ENCODE measurements around the gene TNFSF4. TPM values are rescaled to one million over a fixed set of nuclear protein-coding genes. Genes with fewer than 3 reads are reported as not detected.

TNFSF4 gene
- total RNA-seq, 1 donor from 2014 or later = 0.35 TPM

DNA sequence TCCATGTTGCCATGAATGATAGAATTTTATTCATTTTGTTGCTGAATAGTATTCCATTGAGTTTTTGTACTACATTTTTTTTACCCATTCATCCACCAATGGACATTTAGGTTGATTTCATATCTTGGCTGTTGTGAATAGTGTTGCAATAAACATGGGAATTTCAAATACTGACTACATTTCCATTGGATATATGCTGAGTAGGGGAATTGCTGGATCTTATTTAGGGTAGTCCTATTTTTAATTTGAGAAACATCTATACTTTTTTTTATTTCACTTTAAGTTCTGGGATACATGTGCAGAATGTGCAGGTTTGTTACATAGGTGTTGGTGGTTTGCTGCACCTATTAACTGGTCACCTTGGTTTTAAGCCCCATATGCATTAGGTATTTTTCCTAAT is 38.8 kb upstream of the TNFSF4 start:
- Mint-ChIP-seq H3K36me3 (ENCODE audit: unreplicated experiment) (peaks cover 4% of the 10 kb centered on the region), H3K27ac (ENCODE audit: unreplicated experiment) (no peak overlapping the region), H3K4me3 (ENCODE audit: unreplicated experiment) (no peak overlapping the region), H3K9me3 (ENCODE audit: unreplicated experiment) (peaks cover 21% of the 10 kb centered on the region), H3K4me1 (ENCODE audit: unreplicated experiment) (peaks cover 9% of the 10 kb centered on the region), H3K27me3 (ENCODE audit: unreplicated experiment) (no peaks in the 10 kb centered on the region)
- no peak for DNase-seq (ENCODE audit: extremely low spot score, unreplicated experiment)
- TF ChIP-seq, protein P1, sequence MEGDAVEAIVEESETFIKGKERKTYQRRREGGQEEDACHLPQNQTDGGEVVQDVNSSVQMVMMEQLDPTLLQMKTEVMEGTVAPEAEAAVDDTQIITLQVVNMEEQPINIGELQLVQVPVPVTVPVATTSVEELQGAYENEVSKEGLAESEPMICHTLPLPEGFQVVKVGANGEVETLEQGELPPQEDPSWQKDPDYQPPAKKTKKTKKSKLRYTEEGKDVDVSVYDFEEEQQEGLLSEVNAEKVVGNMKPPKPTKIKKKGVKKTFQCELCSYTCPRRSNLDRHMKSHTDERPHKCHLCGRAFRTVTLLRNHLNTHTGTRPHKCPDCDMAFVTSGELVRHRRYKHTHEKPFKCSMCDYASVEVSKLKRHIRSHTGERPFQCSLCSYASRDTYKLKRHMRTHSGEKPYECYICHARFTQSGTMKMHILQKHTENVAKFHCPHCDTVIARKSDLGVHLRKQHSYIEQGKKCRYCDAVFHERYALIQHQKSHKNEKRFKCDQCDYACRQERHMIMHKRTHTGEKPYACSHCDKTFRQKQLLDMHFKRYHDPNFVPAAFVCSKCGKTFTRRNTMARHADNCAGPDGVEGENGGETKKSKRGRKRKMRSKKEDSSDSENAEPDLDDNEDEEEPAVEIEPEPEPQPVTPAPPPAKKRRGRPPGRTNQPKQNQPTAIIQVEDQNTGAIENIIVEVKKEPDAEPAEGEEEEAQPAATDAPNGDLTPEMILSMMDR (IDR thresholded peaks at IDR 0.05) = no peak

DNA sequence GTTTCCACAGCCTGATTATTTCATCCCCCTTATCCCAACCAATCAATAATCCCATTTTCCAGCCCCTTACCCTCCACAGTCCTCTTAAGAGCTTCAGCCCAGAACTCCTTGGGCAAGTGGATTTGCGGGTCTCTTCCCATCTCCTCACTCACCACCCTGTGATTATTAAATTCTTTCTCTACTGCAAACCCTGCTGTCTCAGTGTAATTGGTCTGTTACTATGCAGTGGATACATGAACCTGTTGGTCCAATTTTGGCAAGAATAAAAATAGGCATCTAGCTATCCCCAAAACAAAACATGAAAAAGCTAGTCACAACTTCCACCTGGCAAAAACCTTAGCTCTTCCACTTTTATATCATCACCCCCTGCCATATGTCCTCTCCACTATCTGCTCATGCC is 36.2 kb upstream of the TNFSF4 start:
- Mint-ChIP-seq H3K9me3 (ENCODE audit: unreplicated experiment) (peaks cover 30% of the 10 kb centered on the region), H3K27me3 (ENCODE audit: unreplicated experiment) (no peaks in the 10 kb centered on the region), H3K27ac (ENCODE audit: unreplicated experiment) (no peak overlapping the region), H3K4me3 (ENCODE audit: unreplicated experiment) (no peak overlapping the region), H3K4me1 (ENCODE audit: unreplicated experiment) (no peaks in the 10 kb centered on the region), H3K36me3 (ENCODE audit: unreplicated experiment) (peaks cover 4% of the 10 kb centered on the region)
- no peak for DNase-seq (ENCODE audit: extremely low spot score, unreplicated experiment)
- TF ChIP-seq, protein P1 (IDR thresholded peaks at IDR 0.05) = no peak

DNA sequence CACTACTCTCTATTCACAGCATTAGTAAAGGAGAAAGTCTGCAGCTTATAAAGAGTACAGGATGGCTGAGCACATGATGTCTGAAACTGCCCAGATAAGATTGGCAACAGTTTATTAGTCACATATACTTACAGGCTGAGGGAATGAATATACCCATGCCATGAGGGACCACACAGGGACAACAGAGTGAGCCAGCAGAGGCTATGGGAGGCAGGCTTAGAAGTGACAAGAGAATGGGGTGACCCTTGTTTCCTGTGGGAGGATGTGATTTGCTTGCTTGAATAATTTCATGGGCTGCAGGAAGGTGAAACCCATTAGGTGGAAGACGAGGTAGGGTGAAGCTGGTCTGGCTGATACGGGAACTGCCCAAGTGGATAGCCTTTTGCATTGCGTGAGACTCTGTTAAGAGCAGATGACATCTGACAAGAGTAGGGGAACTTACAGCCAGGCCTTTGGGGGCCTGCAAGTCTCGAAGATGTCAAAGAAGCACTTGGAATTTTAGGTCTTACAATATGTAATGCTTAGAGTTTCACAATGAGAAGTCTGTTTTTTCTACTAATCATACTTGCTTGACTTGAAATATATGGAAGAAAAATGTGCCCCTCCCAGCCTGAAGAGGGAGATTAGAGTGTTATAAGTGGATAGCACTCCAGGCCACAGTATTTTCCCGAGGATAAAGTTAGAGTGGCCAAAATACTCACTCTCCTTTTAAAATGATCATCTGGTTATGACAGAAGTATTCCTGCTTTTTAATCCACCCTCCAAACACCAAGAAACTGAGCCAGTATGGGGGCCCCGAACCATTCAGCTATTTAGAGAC is 34.6 kb upstream of the TNFSF4 start:
- H3K36me3 Mint-ChIP-seq (ENCODE audit: unreplicated experiment) = peaks cover 4% of the 10 kb centered on the region
- no peak overlapping the region for H3K27ac Mint-ChIP-seq (ENCODE audit: unreplicated experiment)
- H3K9me3 Mint-ChIP-seq (ENCODE audit: unreplicated experiment) = peaks cover 31% of the 10 kb centered on the region
- H3K27me3 Mint-ChIP-seq (ENCODE audit: unreplicated experiment) = no peaks in the 10 kb centered on the region
- TF ChIP-seq, protein P1 (IDR thresholded peaks at IDR 0.05) = no peak
- DNase-seq (ENCODE audit: extremely low spot score, unreplicated experiment) = no peak
- no peaks in the 10 kb centered on the region for H3K4me1 Mint-ChIP-seq (ENCODE audit: unreplicated experiment)
- H3K4me3 Mint-ChIP-seq (ENCODE audit: unreplicated experiment) = no peak overlapping the region

DNA sequence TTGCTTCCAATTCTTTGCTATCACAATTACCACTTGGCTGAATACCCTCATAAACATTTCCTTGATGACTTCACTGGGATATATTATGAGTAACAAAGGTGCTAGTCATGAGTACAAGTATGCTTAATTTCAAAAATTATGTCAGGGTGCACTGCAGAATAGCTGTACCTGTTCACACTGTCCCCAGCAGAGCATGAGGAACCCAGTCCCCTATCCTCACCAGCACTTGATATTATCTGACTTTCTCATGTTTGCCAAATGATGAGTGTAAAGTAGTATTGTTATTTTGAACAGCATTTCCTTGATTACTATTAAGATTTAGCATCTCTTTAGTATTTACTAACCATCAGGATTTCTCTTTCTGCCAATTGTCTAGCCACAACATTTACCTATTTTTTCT is 33.5 kb upstream of the TNFSF4 start:
- no peaks in the 10 kb centered on the region for H3K4me1 Mint-ChIP-seq (ENCODE audit: unreplicated experiment)
- no peak for DNase-seq (ENCODE audit: extremely low spot score, unreplicated experiment)
- no peak overlapping the region for H3K27ac Mint-ChIP-seq (ENCODE audit: unreplicated experiment)
- H3K9me3 Mint-ChIP-seq (ENCODE audit: unreplicated experiment) = peaks cover 34% of the 10 kb centered on the region
- H3K27me3 Mint-ChIP-seq (ENCODE audit: unreplicated experiment) = no peaks in the 10 kb centered on the region
- no peak overlapping the region for H3K4me3 Mint-ChIP-seq (ENCODE audit: unreplicated experiment)
- TF ChIP-seq, protein P1 (IDR thresholded peaks at IDR 0.05) = no peak
- H3K36me3 Mint-ChIP-seq (ENCODE audit: unreplicated experiment) = peaks cover 4% of the 10 kb centered on the region

DNA sequence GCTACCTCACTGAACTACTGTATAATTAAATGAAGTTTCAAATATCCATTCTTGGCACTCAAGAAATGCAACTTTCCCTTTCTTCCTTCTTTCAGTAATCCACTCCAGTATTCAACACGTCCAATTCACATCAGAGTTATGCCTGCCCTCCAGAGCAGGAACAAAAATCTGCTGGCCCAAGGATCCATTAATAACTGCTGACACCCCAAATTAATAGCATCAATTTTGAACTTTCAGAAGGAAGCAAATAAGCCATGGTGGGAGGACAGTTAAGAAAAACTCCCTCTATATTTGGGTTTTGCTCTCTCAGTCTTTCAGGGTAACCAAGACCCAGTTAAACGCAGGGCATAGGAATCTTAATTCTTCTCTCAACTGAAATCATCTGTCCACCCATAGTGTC is 31.9 kb upstream of the TNFSF4 start:
- no peak for DNase-seq (ENCODE audit: extremely low spot score, unreplicated experiment)
- H3K36me3 Mint-ChIP-seq (ENCODE audit: unreplicated experiment) = peaks cover 4% of the 10 kb centered on the region
- H3K9me3 Mint-ChIP-seq (ENCODE audit: unreplicated experiment) = peaks cover 34% of the 10 kb centered on the region
- no peak overlapping the region for H3K27ac Mint-ChIP-seq (ENCODE audit: unreplicated experiment)
- H3K4me3 Mint-ChIP-seq (ENCODE audit: unreplicated experiment) = no peak overlapping the region
- H3K27me3 Mint-ChIP-seq (ENCODE audit: unreplicated experiment) = no peaks in the 10 kb centered on the region
- no peaks in the 10 kb centered on the region for H3K4me1 Mint-ChIP-seq (ENCODE audit: unreplicated experiment)
- TF ChIP-seq, protein P1 (IDR thresholded peaks at IDR 0.05) = no peak
